Upper lobe of left lung (tissue), 4 donors: Measurements from ENCODE around the gene SAMD4A.

Experiments used
- POLR2A ChIP-seq, 4 donors: fragments of 450-650 bp; IDR thresholded peaks; one replicate each; pipeline ENCODE4 v1.5.1; 2016 to 2017; ENCODE audit warnings: antibody characterized with exemption in 4 of 4, mild to moderate bottlenecking in 2 of 4
- POLR2AphosphoS5 ChIP-seq, 2 donors: sonication (generic); formaldehyde crosslinking; IDR thresholded peaks; one replicate each; pipeline ENCODE4 v1.5.1; 2017; ENCODE audit warnings: antibody characterized with exemption in 2 of 2
- TF ChIP-seq, protein P1 (sequence below), 6 experiments: fragments of 450-650 bp in 4 of 6; fragments of 200-600 bp in 2 of 6; sonication (generic) in 2 of 6; IDR thresholded peaks; one replicate each; pipeline ENCODE4 v1.5.1; 2016 to 2019; ENCODE audit warnings: antibody characterized with exemption in 6 of 6

DNA sequence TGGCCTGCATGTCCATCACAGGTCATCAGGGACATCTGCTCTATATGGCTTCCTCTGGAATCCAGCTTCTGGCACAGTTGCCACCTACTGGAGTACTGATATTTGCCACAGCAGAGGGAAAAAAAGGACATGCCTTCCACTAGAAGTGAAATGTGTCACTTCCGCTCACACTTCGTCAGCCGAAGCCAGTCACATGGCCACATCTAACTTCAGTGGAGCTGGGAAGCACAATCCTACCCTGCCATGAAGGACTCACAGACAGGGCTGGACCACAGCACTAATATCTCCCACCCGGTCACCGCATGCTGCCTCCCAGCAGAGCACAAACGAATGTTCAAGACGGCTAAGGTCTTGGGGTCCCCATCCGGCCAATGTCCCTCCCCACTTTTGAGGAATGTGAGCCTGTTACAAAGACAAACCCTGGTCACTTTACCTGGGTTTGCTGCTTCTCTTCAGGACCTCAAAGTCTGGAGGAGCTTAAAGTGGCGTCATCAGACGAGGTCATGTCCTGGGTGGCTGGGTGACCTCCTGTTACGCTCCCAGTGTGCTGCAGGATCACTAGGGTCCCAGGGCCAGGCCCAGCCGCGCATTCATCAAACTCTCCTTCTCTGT is 237.1 kb downstream of the SAMD4A start:
- no peak for TF ChIP-seq POLR2AphosphoS5 (IDR thresholded peaks at IDR 0.05)
- TF ChIP-seq, protein P1, sequence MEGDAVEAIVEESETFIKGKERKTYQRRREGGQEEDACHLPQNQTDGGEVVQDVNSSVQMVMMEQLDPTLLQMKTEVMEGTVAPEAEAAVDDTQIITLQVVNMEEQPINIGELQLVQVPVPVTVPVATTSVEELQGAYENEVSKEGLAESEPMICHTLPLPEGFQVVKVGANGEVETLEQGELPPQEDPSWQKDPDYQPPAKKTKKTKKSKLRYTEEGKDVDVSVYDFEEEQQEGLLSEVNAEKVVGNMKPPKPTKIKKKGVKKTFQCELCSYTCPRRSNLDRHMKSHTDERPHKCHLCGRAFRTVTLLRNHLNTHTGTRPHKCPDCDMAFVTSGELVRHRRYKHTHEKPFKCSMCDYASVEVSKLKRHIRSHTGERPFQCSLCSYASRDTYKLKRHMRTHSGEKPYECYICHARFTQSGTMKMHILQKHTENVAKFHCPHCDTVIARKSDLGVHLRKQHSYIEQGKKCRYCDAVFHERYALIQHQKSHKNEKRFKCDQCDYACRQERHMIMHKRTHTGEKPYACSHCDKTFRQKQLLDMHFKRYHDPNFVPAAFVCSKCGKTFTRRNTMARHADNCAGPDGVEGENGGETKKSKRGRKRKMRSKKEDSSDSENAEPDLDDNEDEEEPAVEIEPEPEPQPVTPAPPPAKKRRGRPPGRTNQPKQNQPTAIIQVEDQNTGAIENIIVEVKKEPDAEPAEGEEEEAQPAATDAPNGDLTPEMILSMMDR (IDR thresholded peaks at IDR 0.05) = no peak
- TF ChIP-seq POLR2A (IDR thresholded peaks at IDR 0.05) = no peak
